ENCODE measurements around the gene ETV4.
A peak's percentile ranks its signal among the peaks of the same experiment; 100 is the strongest.

The ETV4 gene

DNA sequence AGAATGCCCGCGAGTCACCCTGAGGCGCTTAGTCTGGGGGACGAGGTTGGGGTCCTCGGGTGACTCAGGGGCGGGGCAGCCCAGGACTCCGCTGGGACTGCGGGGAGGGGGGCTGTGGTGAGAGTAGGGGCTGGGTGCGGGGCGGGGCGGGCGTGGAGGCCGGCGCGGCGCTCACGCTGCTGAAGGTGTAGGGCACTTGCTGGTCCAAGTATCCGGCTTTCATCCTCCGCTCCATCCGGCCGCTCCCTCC lies 832 bp downstream of the ETV4 start:
- Mint-ChIP-seq H3K27ac (peak overlapping the region; percentile 67), H3K27me3 (peaks cover 51 to 76% of the 10 kb centered on the region in 2 donors), H3K36me3 (peaks cover 0 to 4% of the 10 kb centered on the region in 2 donors), H3K4me1 (peaks cover 14 to 24% of the 10 kb centered on the region in 2 donors), H3K4me3 (peak overlapping the region; percentile 88 to 89), H3K9me3 (no peaks in the 10 kb centered on the region)
- ATAC-seq (replicated peaks): peak; percentile 11 to 15
- no peak for DNase-seq

DNA sequence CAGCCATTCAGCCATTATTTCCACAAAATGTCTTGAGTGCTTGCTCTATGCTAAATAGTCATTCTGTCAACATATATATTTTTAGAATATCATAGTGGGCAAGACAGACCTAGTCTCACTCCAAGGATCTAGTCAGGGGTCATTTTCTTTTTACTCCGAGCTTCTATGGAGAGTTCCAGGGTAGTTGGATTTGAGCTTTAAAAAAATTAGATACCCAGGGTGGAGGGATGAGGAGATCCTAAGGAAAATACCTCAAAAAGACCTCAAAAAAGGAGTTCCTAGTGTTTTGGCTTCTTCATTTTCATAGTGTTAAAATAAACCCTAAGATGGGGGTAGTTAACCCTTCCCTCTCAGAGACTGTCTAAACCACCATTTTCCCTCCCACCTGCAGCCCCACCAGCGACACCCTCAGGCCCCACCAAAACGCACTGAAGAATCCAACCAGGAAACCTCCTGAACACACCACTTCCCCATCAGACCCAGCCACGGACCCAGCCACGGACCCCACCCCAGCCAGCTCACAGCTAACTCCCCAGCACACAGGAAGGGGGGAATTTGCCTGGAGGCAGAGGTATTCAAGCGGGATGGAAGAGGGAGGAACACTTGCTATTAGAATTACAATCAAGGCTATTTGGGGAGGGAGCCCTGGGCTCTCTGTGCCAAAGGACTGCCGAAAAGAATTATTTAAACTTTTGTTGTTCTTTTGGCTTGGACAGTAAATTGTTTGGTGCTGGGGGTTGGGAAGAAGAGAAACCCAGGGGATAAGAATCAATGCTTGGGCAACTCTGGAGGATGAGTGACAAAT lies 2.2 kb downstream of the ETV4 start:
- no peak overlapping the region for H3K27ac Mint-ChIP-seq
- DNase-seq (no peak), ATAC-seq (replicated peaks) (no peak)
- no peak overlapping the region for H3K4me3 Mint-ChIP-seq
- peaks cover 40 to 65% of the 10 kb centered on the region in 2 donors for H3K27me3 Mint-ChIP-seq
- H3K4me1 Mint-ChIP-seq: peaks cover 14 to 24% of the 10 kb centered on the region in 2 donors
- no peaks in the 10 kb centered on the region for H3K9me3 Mint-ChIP-seq
- H3K36me3 Mint-ChIP-seq: peaks cover 0 to 4% of the 10 kb centered on the region in 2 donors

DNA sequence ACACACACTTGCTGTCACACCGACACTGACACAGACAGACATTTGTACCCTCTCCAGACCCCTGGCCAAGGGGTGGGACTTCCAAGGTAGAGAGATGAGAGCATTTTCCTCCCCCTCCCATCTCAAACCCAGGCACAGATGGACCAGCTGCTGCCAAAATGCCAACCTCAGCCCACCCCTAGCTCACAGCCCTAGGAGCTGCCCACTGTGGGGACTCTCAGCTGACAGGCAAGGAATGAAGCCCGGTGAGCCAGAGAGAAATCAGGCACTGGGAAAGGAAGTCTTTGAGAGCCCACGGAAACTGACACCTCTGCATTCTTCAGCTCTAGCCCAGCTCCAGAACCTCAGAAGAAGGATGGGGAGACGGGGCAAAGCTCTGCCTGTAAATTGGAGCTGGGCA lies 2.8 kb downstream of the ETV4 start:
- Mint-ChIP-seq H3K27me3 (peaks cover 37 to 63% of the 10 kb centered on the region in 2 donors), H3K4me1 (peaks cover 14 to 24% of the 10 kb centered on the region in 2 donors), H3K36me3 (peaks cover 0 to 4% of the 10 kb centered on the region in 2 donors), H3K27ac (no peak overlapping the region), H3K4me3 (no peak overlapping the region), H3K9me3 (no peaks in the 10 kb centered on the region)
- ATAC-seq (replicated peaks) (no peak), DNase-seq (no peak)

DNA sequence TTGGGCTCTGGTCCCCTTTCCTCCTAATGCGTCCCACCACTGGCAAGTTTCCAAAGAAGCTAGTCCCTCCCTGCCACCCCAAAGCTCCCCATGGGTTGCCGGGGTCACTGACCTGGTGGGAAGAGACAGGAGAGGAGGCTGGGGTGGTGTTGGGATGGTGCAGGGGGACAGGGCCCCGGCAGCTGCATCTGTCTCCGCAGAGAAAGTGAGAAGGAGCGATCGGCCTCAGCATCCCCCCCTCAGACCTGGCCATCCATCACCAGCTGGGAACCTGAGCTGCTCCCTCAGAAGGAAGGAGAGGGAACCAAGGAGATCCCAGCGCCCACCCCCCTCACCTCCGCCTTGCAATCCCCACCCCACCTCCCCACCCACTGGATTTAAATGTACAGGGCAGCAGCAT lies 3.3 kb downstream of the ETV4 start:
- Mint-ChIP-seq H3K9me3 (no peaks in the 10 kb centered on the region), H3K4me3 (no peak overlapping the region), H3K27me3 (peaks cover 34 to 59% of the 10 kb centered on the region in 2 donors), H3K27ac (no peak overlapping the region), H3K36me3 (peaks cover 0 to 4% of the 10 kb centered on the region in 2 donors), H3K4me1 (peaks cover 14 to 24% of the 10 kb centered on the region in 2 donors)
- ATAC-seq (replicated peaks) (no peak), DNase-seq (no peak)

DNA sequence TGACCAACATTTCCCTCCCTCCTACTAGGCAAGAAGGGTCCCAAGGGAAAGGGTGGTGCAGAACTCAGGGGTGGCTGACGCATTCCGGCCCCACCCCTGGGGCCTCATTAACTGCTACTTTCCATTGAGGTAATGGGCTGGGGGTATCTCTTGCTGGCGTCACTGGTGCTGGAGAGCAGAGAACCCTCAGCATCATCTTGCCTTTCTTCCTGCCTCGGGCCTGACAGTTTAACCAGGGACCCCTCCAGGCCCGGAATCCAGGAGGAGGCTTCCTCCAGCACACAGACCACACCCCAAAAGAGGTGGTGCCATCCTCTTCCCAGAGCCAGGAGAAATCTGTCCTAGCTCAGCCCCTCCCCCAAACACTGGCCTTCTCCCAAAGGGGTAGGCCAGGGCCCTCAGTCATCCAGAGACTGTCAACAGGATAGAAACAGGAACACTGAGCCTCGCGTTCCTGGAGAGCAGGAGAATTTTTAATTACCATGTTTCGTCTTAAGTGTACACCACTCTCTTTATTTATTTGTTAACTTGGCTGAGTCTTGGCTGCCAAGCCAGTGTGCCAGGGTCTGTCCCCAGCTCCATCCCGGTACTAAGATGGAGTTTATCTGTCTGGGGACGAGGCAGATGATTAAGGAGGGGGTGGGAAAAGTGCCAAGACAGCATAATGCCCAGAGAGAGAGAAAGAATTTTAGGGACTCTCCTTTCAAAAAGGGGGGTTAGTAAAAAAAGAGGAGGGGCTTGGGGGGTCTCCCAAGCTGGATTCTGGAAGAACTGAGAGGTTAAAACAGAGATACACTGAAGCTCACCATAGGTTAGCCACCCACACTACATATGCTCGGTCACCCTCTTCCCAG lies 5.1 kb downstream of the ETV4 start:
- peaks cover 11 to 20% of the 10 kb centered on the region in 2 donors for H3K4me1 Mint-ChIP-seq
- H3K36me3 Mint-ChIP-seq: peaks cover 0 to 4% of the 10 kb centered on the region in 2 donors

DNA sequence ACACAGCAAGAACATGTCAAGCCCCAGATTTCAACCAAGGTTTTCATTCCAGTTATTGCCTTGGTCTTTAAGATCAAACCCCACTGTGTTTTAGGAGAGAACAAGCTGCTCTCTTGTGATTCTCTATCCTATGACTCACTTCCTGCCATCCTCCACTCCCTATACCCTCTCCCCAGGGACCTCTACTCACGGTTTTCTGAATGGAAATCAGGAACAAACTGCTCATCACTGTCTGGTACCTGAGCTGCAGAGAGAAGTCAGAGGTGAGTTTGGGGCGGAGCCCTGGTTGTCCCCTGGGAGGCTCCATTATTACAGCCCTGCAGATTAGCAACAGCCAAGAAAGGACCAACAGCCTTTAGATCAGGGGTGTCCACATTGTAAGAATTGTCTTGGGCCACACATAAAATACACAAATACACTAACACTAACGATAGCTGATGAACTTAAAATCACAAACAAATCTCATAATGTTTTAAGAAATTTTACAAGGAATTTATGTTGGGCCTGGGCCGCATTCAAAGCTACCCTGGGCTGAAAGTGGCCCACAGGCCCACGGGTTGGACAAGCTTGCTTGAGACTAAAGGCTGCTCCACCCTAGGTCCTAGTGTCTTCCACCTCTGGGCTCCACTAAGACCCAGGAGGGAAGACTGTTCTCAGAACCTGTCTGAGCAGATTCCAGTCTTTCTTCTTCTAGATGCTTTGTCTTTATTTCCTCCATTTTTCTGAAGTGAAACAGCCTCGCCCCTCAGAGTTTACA lies 9.7 kb downstream of the ETV4 start:
- H3K27ac Mint-ChIP-seq: no peak overlapping the region
- peak; percentile 18 for DNase-seq
- H3K4me1 Mint-ChIP-seq: peaks cover 8 to 14% of the 10 kb centered on the region in 2 donors
- H3K9me3 Mint-ChIP-seq: no peaks in the 10 kb centered on the region
- H3K36me3 Mint-ChIP-seq: peaks cover 0 to 2% of the 10 kb centered on the region in 2 donors
- no peak overlapping the region for H3K4me3 Mint-ChIP-seq
- peaks cover 0 to 7% of the 10 kb centered on the region in 2 donors for H3K27me3 Mint-ChIP-seq
- peak; percentile 88 to 93 for ATAC-seq (replicated peaks)

More for the DNA sequence above, 5.1 kb downstream of the ETV4 start:
- H3K4me3 Mint-ChIP-seq: no peak overlapping the region
- H3K27ac Mint-ChIP-seq: no peak overlapping the region
- DNase-seq: no peak
- no peak for ATAC-seq (replicated peaks)
- peaks cover 27 to 42% of the 10 kb centered on the region in 2 donors for H3K27me3 Mint-ChIP-seq
- no peaks in the 10 kb centered on the region for H3K9me3 Mint-ChIP-seq

DNA sequence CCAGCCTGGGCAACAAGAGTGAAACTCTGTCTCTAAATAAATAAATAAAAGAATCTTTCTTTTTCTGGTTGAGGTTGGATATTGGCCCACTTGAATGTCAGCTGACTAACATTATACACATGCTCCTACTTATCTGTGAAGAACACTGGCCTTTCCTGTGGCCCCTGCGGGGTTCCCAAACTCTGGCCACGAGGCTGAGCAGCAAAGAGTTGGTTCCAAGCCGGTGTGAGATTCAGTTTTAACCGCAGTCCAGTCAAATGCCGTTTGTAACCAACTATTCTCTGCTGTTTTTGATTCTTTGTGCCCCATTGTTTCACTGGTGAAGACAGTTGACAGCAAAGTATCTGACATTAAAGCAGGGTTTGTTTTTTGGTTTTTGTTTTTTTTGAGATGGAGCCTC lies 11.2 kb downstream of the ETV4 start:
- H3K27me3 Mint-ChIP-seq: no peaks in the 10 kb centered on the region
- ATAC-seq (replicated peaks) (no peak), DNase-seq (no peak)
- H3K36me3 Mint-ChIP-seq: peaks cover 0 to 2% of the 10 kb centered on the region in 2 donors
- no peak overlapping the region for H3K4me3 Mint-ChIP-seq
- H3K27ac Mint-ChIP-seq: no peak overlapping the region
- H3K9me3 Mint-ChIP-seq: no peaks in the 10 kb centered on the region
- peaks cover 8 to 17% of the 10 kb centered on the region in 2 donors for H3K4me1 Mint-ChIP-seq

DNA sequence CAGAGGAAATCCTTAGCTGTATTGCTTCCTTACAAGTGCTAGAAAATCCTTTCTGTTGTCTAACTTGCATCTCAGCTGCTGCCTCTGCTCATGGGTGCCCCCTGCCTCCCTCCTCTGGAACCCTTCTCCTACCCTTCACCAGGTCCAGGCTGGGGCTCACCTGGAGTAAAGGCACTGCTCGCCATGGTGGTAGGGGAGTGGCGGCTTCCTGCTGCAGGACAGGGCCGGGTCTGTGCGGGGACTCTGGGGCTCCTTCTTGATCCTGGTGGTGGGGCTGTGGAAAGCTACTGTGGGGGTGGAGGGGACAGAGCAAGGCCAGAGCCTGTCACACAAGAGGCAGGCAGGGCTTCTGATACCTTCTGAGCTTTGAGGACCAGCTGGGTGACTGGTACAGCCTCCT lies 12.4 kb downstream of the ETV4 start:
- DNase-seq (no peak), ATAC-seq (replicated peaks) (no peak)
- Mint-ChIP-seq H3K4me3 (no peak overlapping the region), H3K27me3 (no peaks in the 10 kb centered on the region), H3K9me3 (no peaks in the 10 kb centered on the region), H3K27ac (no peak overlapping the region), H3K4me1 (peaks cover 14 to 20% of the 10 kb centered on the region in 2 donors), H3K36me3 (peaks cover 5 to 7% of the 10 kb centered on the region in 2 donors)

DNA sequence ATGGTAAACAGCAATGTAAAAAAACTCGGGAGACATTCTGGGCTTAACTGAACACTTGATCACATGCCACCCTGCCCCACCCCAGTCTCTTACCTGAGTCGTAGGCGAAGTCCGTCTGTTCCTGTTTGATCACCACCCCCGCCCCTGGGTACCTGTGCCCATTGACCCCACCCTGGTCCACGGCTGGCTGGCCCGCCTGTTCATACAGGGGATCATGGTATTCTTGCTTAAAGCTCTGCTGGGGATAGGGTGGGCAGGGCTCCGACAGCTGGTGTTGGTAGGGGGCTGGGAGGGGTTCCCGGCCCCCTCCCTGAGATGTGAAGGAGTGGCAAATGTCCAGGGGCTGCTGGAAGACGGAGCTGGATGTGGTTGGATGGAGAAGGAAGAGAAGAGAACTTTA lies 13.6 kb downstream of the ETV4 start:
- no peaks in the 10 kb centered on the region for H3K27me3 Mint-ChIP-seq
- DNase-seq (no peak), ATAC-seq (replicated peaks) (no peak)
- peaks cover 14 to 20% of the 10 kb centered on the region in 2 donors for H3K4me1 Mint-ChIP-seq
- H3K27ac Mint-ChIP-seq: no peak overlapping the region
- H3K36me3 Mint-ChIP-seq: peaks cover 12 to 13% of the 10 kb centered on the region in 2 donors
- H3K9me3 Mint-ChIP-seq: no peaks in the 10 kb centered on the region
- no peak overlapping the region for H3K4me3 Mint-ChIP-seq

DNA sequence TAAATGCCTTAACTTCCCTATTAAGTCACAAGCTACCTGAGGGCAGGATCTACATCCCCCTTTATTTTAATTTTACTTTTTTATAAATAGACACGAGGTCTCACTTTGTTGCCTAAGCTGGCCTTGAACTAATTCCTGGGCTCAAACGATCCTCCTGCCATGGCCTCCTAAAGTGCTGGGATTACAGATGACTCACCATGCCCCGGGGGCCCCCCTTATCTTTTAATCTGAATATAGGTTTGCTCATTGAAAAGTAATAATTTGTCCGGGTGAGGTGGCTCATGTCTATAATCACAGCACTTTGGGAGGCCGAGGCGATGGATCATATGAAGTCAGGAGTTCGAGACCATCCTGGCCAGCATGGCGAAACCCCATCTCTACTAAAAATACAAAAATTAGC lies 14.2 kb downstream of the ETV4 start:
- no peaks in the 10 kb centered on the region for H3K9me3 Mint-ChIP-seq
- DNase-seq (no peak), ATAC-seq (replicated peaks) (no peak)
- no peak overlapping the region for H3K4me3 Mint-ChIP-seq
- peaks cover 14 to 20% of the 10 kb centered on the region in 2 donors for H3K4me1 Mint-ChIP-seq
- peaks cover 18 to 19% of the 10 kb centered on the region in 2 donors for H3K36me3 Mint-ChIP-seq
- H3K27ac Mint-ChIP-seq: no peak overlapping the region
- H3K27me3 Mint-ChIP-seq: no peaks in the 10 kb centered on the region

DNA sequence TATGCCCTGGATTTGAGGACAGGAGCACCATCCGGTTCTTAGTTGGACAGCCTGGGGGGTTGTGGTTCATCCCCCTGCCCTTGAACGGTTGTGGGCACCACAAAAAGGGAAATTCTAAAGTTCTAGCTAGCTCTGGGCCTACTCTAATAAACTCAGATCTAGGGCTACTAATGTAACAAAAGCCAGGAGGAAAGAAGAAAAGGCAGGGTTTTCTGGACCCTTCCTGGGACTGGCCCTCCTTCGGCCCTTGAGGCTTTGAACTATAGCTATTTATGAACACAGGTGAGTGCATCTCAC lies 15.1 kb downstream of the ETV4 start:
- no peaks in the 10 kb centered on the region for H3K9me3 Mint-ChIP-seq
- H3K4me1 Mint-ChIP-seq: peaks cover 10 to 11% of the 10 kb centered on the region in 2 donors
- DNase-seq (no peak), ATAC-seq (replicated peaks) (no peak)
- no peak overlapping the region for H3K4me3 Mint-ChIP-seq
- no peak overlapping the region for H3K27ac Mint-ChIP-seq
- peaks cover 19 to 26% of the 10 kb centered on the region in 2 donors for H3K36me3 Mint-ChIP-seq
- no peaks in the 10 kb centered on the region for H3K27me3 Mint-ChIP-seq

DNA sequence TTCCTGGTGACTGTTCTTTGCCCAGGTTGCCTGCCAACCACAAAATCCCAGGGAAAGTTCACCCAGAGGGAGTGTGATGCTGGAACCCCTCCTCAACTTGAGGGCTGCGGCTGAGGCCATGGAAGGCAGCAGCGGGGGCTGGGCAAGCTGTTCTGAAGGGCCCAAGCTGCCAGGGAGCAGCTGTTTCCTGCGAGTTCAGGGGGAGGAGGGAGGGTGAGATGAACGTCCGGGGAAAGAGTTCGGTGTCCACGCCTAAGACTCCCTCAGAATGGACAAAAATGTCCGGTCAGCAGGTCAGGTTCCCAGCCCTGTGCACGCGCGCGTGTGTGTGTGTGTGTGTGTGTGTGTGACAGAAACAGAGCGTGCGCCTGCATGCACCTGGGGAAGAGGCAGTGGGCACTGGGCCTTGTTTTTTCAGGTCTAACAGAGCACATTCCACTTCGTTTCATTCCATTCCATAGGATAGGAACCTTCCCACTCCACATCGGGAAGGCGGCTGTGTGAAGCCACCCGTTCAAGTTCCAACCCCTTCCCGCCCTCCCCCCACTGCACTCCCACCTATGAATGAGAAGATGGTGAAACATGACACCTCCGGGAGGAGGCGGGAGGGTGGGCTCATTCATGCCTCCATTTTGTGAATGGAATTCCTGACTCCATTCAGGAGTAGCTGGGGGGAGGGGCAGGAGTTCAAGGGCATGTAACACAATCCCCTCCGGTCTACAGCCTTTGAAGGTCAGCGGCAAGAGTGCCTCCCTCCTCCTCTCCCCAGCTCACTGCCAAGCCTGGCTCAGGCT lies 15.7 kb downstream of the ETV4 start:
- Mint-ChIP-seq H3K4me3 (no peak overlapping the region), H3K4me1 (peaks cover 6 to 7% of the 10 kb centered on the region in 2 donors), H3K9me3 (no peaks in the 10 kb centered on the region), H3K27me3 (no peaks in the 10 kb centered on the region), H3K27ac (no peak overlapping the region), H3K36me3 (peaks cover 19 to 27% of the 10 kb centered on the region in 2 donors)
- ATAC-seq (replicated peaks) (no peak), DNase-seq (no peak)

DNA sequence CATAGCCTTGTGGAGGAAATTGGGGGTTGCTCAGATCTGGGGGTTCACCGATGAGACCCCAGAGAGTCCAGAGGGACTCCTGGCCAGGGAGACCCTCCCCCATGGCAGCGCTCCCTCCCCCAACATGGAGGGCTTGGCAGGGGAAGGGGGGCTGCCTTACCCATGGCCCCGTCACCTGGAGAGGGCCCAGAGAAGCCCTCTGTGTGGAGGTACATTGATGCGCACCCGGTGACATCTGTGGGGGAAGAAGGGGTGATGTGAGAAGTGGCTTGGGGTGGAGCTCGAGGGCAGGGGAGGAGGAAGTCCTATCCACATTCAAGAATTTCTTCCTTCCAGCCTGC lies 16.2 kb downstream of the ETV4 start:
- Mint-ChIP-seq H3K4me1 (peaks cover 6 to 7% of the 10 kb centered on the region in 2 donors), H3K36me3 (peaks cover 24 to 32% of the 10 kb centered on the region in 2 donors), H3K9me3 (no peaks in the 10 kb centered on the region), H3K27me3 (no peaks in the 10 kb centered on the region), H3K27ac (no peak overlapping the region), H3K4me3 (no peak overlapping the region)
- DNase-seq (no peak), ATAC-seq (replicated peaks) (no peak)

Data from stimulated activated naive B cell treated with anti-CD40 and anti-IgM and Interleukin-4, amounts not matched to agents 10 μg/mL and 1 μg/mL and 100 μg/mL, for 72 hours (primary cell).